ENCODE measurements around the gene PACRG. TPM values are rescaled to one million over a fixed set of nuclear protein-coding genes. Genes with fewer than 3 reads are reported as not detected.

PACRG gene
- total RNA-seq, 1 experiment from 2014 or later: 0.44 TPM

GRCh38 chr6:162941128-162941527 is 213.4 kb downstream of the PACRG start:
- H3K36me3 Mint-ChIP-seq: no peaks in the 10 kb centered on the region
- ChIA-PET CTCF (no interaction called here), POLR2A (no interaction called here)
- ATAC-seq (no peak), DNase-seq (ENCODE audit: low spot score) (no peak)
- H3K4me3 Mint-ChIP-seq: no peak overlapping the region
- H3K27ac Mint-ChIP-seq: no peak overlapping the region
- H3K27me3 Mint-ChIP-seq (ENCODE audit: low read depth): no peaks in the 10 kb centered on the region
- TF ChIP-seq NFATC4 (CRISPR knock-in tag; IDR thresholded peaks at IDR 0.05) (no peak), MYBL2 (CRISPR knock-in tag; IDR thresholded peaks at IDR 0.05) (no peak), ELF4 (CRISPR knock-in tag; IDR thresholded peaks at IDR 0.05; ENCODE audit: low read depth) (no peak), FOXP4 (CRISPR knock-in tag; IDR thresholded peaks at IDR 0.05) (no peak), ETV6 (CRISPR knock-in tag; IDR thresholded peaks at IDR 0.05) (no peak), ATF1 (CRISPR knock-in tag; IDR thresholded peaks at IDR 0.05) (no peak), ERG (CRISPR knock-in tag; IDR thresholded peaks at IDR 0.05) (no peak), USF1 (CRISPR knock-in tag; IDR thresholded peaks at IDR 0.05) (no peak), ZNF512 (CRISPR knock-in tag; IDR thresholded peaks at IDR 0.05; ENCODE audit: borderline replicate concordance) (no peak), SP1 (CRISPR knock-in tag; conservative IDR thresholded peaks at IDR 0.05) (no peak), ZNF416 (CRISPR knock-in tag; IDR thresholded peaks at IDR 0.05) (no peak), ZMAT4 (CRISPR knock-in tag; IDR thresholded peaks at IDR 0.05) (no peak), GTF2I (CRISPR knock-in tag; conservative IDR thresholded peaks at IDR 0.05) (no peak), PRDM15 (CRISPR knock-in tag; IDR thresholded peaks at IDR 0.05) (no peak), ZNF281 (CRISPR knock-in tag; IDR thresholded peaks at IDR 0.05) (no peak), AR (CRISPR knock-in tag; IDR thresholded peaks at IDR 0.05) (no peak), FOXP1 (CRISPR knock-in tag; IDR thresholded peaks at IDR 0.05; ENCODE audit: borderline replicate concordance) (no peak)
- H3K4me1 Mint-ChIP-seq: peaks cover 7% of the 10 kb centered on the region
- H3K9me3 Mint-ChIP-seq: peaks cover 11% of the 10 kb centered on the region
